Esophagus squamous epithelium (tissue), 4 donors: ENCODE data around the gene BCL11B.

Experiments
- CTCF ChIP-seq, 6 experiments: fragments of 450-650 bp in 4 of 6; fragments of 200-600 bp in 2 of 6; sonication (generic) in 2 of 6; IDR thresholded peaks; one replicate each; pipeline ENCODE4 v1.5.1; 2016 to 2019; ENCODE audit warnings: antibody characterized with exemption in 6 of 6, mild to moderate bottlenecking in 4 of 6, moderate library complexity in 4 of 6
- POLR2A ChIP-seq, 4 donors: fragments of 450-650 bp; IDR thresholded peaks; one replicate each; pipeline ENCODE4 v1.6.1; 2017; ENCODE audit warnings: antibody characterized with exemption in 4 of 4, mild to moderate bottlenecking in 4 of 4, moderate library complexity in 3 of 4

DNA sequence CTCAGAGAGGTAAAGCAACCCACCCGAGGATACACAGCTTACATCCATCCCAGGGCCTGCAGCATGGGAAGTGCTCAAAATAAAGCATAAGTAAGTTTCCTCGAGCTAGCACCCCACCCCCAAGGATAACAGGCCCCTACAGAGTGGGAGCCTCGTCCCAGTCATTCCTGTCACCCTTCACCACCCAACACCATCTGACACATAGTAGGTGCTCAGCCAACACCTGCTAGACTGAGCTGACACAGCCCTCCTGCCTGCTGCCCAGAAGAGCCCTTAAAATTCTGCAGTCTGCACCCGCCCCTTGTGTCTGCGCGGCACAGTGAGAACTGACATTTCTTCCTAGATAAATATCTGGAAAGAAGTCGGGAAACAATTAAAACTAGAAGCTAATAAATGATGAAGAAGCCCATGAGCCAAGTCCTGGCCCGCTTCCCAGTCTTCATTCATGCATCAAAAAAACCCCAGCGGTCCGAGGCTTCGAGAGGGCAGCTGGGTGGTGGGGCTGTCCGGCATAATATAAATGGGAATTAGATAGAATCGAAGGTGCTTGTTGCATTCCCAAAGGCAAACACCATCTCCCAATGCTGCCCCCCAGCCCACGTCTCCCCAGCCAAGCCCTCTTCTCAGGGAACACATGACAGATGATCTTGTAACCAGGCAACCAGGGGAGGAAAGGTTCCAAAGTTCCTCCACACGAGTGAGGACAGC is 76.2 kb downstream of the BCL11B start:
- no peak for TF ChIP-seq CTCF (IDR thresholded peaks at IDR 0.05)
- TF ChIP-seq POLR2A (IDR thresholded peaks at IDR 0.05), result no peak
